Chondrocyte (in vitro differentiated cells): ENCODE data around the gene GRIK4. TPM values are rescaled to one million over a fixed set of nuclear protein-coding genes. Genes with fewer than 3 reads are reported as not detected.

Experiments used
- DNase-seq: peaks from one replicate; pipeline ENCODE4 v3.0.0; 2021; ENCODE audit warnings: mixed read lengths, low spot score
- H3K27ac Mint-ChIP-seq: one replicate; pipeline ENCODE4 v1.8.0; 2021; ENCODE audit warnings: mild to moderate bottlenecking, moderate library complexity, mixed read lengths; ENCODE audit not compliant: unreplicated experiment
- H3K27me3 Mint-ChIP-seq: 2 replicates; pipeline ENCODE4 v1.8.0; 2021; ENCODE audit warnings: low read depth, mixed read lengths
- H3K36me3 Mint-ChIP-seq: 2 replicates; pipeline ENCODE4 v1.8.0; 2021; ENCODE audit warnings: low read depth, mixed read lengths
- H3K4me1 Mint-ChIP-seq: 2 replicates; pipeline ENCODE4 v1.8.0; 2021; ENCODE audit warnings: low read depth, mild to moderate bottlenecking, mixed read lengths
- H3K4me3 Mint-ChIP-seq: one replicate; pipeline ENCODE4 v1.8.0; 2021; ENCODE audit warnings: mild to moderate bottlenecking, moderate library complexity, mixed read lengths; ENCODE audit not compliant: unreplicated experiment
- H3K9me3 Mint-ChIP-seq: 2 replicates; pipeline ENCODE4 v1.8.0; 2021; ENCODE audit warnings: low read depth, mixed read lengths
- total RNA-seq: library from RNA; stranded (reverse); gene quantifications from 3 replicates; pipeline ENCODE4 v1.2.1, GENCODE V29; 2021
- TF ChIP-seq, protein P1 (sequence below): fragments of 200-600 bp; sonication (generic); IDR thresholded peaks from 2 replicates; pipeline ENCODE4 v1.5.0; 2021; ENCODE audit warnings: antibody characterized with exemption, mild to moderate bottlenecking, moderate library complexity

Gene GRIK4
- total RNA-seq, 1 donor from 2014 or later: 0.37 TPM

DNA sequence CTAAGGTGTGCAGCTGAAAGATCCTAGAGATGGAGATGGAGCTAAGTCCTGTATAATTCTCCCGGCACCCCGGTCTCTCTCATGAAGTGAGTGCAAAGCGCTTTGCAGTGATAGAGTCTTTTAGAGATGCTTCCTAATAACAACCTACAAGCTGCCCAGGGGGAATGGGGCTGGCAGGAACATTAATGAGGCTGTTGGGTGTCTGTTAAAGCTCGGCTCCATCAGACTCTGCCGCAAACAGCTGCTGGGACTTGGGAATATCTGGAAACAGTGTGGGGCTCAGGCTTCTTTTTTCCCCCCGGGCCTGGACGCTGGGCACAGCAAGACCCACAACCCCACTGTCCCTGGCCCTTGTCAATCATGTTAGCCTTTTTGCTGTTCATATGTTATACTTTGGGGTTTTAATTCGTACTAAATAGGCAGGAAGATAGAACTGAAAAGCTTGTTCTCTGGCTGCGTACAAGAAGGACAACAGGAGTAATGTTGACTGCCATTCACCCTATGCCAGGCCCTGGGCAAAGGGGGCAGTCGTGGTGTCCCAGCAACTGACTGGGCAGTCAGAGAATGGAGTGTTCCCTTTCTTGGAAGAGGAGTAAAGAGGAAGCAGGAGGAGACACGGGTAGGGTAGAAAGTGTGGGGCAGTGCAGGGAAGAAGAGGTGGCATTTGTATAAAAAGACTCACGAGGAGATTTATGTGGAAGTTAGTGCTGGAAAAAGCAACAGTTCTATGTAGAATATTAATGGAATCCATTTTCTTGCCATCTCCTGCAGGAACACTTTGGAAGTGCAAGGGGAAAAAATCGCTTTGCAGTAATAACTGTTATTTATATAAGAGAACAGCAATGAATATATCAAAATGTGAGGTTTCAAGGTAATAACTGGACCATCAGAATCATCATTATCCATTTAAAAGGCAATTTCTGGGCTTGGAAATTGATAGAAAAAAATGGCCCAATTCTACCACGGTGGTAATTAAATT, 232.8 kb downstream of the GRIK4 start:
- Mint-ChIP-seq H3K9me3 (no peaks in the 10 kb centered on the region), H3K27me3 (peaks cover 6% of the 10 kb centered on the region), H3K4me1 (no peaks in the 10 kb centered on the region), H3K36me3 (no peaks in the 10 kb centered on the region), H3K4me3 (no peak overlapping the region), H3K27ac (no peak overlapping the region)
- TF ChIP-seq, protein P1, sequence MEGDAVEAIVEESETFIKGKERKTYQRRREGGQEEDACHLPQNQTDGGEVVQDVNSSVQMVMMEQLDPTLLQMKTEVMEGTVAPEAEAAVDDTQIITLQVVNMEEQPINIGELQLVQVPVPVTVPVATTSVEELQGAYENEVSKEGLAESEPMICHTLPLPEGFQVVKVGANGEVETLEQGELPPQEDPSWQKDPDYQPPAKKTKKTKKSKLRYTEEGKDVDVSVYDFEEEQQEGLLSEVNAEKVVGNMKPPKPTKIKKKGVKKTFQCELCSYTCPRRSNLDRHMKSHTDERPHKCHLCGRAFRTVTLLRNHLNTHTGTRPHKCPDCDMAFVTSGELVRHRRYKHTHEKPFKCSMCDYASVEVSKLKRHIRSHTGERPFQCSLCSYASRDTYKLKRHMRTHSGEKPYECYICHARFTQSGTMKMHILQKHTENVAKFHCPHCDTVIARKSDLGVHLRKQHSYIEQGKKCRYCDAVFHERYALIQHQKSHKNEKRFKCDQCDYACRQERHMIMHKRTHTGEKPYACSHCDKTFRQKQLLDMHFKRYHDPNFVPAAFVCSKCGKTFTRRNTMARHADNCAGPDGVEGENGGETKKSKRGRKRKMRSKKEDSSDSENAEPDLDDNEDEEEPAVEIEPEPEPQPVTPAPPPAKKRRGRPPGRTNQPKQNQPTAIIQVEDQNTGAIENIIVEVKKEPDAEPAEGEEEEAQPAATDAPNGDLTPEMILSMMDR: peak; percentile 29
- DNase-seq: no peak

GRCh38 chr11:120746376-120746775, 234.8 kb downstream of the GRIK4 start:
- H3K27ac Mint-ChIP-seq: no peak overlapping the region
- H3K4me3 Mint-ChIP-seq: no peak overlapping the region
- no peaks in the 10 kb centered on the region for H3K4me1 Mint-ChIP-seq
- H3K27me3 Mint-ChIP-seq: peaks cover 9% of the 10 kb centered on the region
- DNase-seq: no peak
- H3K9me3 Mint-ChIP-seq: no peaks in the 10 kb centered on the region
- no peaks in the 10 kb centered on the region for H3K36me3 Mint-ChIP-seq
- TF ChIP-seq, protein P1: no peak

DNA sequence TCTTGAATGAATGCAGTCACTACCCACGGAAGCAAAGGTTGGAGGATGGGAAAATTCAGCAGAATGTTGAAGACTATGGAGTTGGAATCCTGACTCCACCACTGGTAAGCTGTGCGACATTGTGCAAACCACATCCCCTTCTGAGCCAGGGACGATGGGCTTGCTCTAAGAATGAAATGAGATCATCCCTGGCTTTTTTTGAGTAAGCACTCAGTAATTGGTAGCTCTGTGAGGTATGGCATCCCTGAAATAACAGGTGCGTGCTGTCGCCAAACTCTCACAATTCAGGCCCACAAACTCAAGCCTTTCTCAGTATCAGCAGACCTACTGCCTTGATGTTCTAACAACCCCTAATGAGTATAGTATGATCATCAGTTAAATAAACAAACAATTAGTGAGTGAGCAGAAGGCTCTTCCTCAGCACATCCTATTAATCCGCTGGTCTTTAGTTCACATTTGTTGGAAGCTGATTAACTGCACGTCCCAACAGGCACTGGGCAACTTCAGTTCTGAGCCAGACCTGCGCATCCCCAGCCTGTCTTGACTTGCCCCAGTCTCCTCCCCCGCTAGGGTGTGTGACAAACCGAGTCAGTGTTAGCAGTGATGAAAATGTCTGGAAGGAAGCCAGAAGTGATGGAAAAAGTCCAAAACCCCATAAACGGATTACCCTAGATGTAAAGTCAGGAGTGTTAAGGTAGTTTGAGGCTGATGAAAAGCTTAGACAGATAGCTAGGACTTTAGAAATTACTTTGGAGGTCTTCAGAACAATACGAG, 235.5 kb downstream of the GRIK4 start:
- no peak overlapping the region for H3K4me3 Mint-ChIP-seq
- no peaks in the 10 kb centered on the region for H3K9me3 Mint-ChIP-seq
- H3K27ac Mint-ChIP-seq: no peak overlapping the region
- no peaks in the 10 kb centered on the region for H3K4me1 Mint-ChIP-seq
- TF ChIP-seq, protein P1: no peak
- DNase-seq: no peak
- H3K36me3 Mint-ChIP-seq: no peaks in the 10 kb centered on the region
- peaks cover 9% of the 10 kb centered on the region for H3K27me3 Mint-ChIP-seq

- Mint-ChIP-seq H3K27ac (no peak overlapping the region), H3K4me1 (no peaks in the 10 kb centered on the region), H3K27me3 (peaks cover 9% of the 10 kb centered on the region), H3K36me3 (no peaks in the 10 kb centered on the region), H3K4me3 (no peak overlapping the region), H3K9me3 (no peaks in the 10 kb centered on the region)
- DNase-seq: no peak
- TF ChIP-seq, protein P1: no peak
Observed at GRCh38 chr11:120747850-120748814, 236.6 kb downstream of the GRIK4 start.
